Brain pericyte (primary cell): ENCODE data around the gene PIKFYVE.
"Not testable (repeated sequence)": the region's sequence is repeated elsewhere in the genome, so short reads cannot be mapped to it uniquely, and the experiment has no call there.

ENCODE experiments used
- DNase-seq: peaks from one replicate; pipeline ENCODE4 v3.0.0-alpha.2; 2012; ENCODE audit warnings: low read depth, low spot score

The PIKFYVE gene

DNA sequence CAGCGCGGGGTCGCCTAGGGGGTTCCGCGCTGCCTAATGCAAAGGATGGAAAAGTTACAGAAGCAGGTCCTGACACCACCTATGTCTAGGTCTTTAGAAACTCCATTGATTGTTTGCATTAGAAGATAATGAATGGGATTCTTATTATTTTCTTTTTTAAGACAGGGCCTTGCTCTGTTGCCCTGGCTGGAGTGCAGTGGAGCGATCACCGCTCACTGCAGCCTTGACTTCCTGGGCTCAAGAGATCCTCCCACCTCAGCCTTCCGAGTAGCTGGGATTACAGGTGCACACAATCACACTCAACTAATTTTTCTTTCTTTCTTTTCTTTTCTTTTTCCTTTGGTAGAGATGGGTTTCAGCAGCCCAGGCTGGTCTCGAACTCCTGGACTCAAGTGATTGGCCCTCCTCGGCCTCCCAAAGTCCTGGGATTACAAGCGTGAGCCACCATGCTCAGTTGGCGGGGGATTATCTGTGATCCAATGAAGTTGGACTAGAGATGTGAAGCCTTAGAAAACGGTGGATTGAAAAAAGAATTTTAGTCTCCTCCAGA is 10.4 kb upstream of the PIKFYVE start:
- no peak for DNase-seq

DNA sequence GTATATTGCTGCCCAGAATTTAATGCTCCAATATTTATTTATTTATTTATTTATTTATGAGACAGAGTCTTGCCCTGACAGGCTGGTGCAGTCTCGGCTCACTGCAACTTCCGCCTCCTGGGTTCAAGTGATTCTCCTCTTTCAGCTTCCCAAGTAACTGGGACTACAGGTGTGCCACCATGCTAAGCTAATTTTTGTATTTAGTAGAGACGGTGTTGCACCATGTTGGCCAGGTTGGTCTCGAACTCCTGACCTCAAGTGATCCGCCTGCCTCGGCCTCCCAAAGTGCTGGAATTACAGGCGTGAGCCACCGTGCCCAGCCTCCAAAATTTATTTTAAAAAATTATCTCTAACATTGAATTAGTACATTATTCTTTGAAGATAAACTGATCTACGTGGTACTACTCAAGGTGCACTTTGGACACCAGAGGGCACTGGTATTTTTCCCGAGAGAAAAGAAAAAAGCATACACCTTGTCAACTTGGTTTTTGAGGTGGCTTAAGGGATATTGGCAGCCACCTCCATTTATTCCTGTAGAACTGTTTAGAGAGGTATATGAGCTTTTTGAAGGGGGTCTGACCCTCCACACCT is 9.8 kb upstream of the PIKFYVE start:
- no peak for DNase-seq

- not testable (repeated sequence) for DNase-seq
Measured at GRCh38 chr2:208256849-208257813, 8.9 kb upstream of the PIKFYVE start.

- DNase-seq, result no peak
Measured at GRCh38 chr2:208265371-208265800, 669 bp upstream of the PIKFYVE start.

GRCh38 chr2:208266553-208266893 is 468 bp downstream of the PIKFYVE start:
- DNase-seq, result no peak

DNA sequence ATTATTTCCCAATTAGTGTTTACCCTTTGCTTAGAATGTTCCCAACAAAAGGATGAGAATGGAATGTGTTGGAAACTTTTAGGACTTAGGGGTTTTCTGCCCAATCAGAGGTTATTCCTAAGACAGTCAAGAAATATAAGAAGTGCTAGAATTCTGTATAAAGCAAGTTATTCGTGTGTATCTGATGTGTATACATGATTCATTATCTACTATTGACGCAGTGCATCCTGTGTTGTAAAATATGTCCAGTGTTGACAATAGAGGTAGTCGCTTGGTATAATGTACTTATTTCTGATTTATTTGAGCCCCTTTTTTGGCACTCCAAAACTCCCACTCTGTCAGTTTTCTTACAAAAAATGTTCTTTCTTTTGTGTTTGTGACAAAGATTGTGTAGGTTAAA is 881 bp downstream of the PIKFYVE start:
- no peak for DNase-seq

DNA sequence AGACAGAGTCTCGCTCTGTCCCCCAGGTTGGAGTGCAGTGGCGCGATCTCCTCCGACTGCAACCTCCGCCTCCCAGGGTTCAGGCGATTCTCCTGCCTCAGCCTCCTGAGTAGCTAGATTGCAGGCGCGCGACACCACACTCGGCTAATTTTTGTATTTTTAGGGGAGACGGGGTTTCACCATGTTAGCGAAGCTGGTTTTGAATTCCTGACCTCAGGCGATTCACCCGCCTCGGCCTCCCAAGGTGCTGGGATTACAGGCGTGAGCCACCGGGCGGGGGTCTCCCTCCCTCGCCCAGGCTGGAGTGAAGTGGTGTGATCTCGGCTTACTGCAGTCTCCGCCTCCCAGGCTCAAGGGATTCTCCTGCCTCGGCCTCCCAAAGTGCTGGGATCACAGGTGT is 1.5 kb downstream of the PIKFYVE start:
- not testable (repeated sequence) for DNase-seq

GRCh38 chr2:208268156-208268952 is 2.3 kb downstream of the PIKFYVE start:
- no peak for DNase-seq

- no peak for DNase-seq
Measured at GRCh38 chr2:208269091-208269490, 3.0 kb downstream of the PIKFYVE start.

- no peak for DNase-seq
Measured at GRCh38 chr2:208274748-208275147, 8.7 kb downstream of the PIKFYVE start.

DNA sequence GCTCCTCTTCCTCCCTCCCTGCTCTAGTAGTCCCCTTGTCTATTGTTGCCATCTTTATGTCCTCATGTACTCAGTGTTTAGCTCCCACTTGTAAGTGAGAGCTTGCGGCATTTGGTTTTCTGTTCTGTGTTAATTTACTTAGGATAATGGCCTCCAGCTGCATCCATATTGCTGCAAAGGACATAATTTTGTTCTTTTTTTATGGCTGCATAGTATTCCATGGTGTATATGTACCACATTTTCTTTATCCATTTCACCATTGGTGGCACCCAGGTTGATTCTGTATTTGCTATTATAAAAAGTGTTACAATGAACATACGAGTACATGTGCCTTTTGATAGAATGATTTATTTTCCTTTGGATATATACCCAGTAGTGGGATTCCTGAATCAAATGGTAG is 12.5 kb downstream of the PIKFYVE start:
- DNase-seq, result no peak

DNA sequence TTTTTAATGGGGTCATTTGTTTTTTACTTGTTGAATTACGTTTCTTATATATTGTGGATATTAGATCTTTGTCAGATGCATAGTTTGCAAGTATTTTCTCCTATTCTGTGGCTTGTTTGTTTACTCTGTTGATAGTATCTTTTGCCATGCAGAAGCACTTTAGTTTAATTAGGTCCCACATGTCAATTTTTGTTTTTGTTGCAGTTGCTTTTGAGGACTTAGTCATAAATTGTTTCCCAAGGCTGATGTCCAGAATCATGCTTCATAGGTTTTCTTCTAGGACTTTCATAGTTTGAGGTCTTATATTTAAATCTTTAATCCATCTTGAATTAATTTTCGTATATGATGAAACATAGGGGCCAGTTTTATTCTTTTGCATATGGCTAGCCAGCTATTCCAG is 13.2 kb downstream of the PIKFYVE start:
- no peak for DNase-seq

GRCh38 chr2:208280234-208280633 is 14.2 kb downstream of the PIKFYVE start:
- no peak for DNase-seq

- DNase-seq, result no peak
Measured at GRCh38 chr2:208280933-208281332, 14.9 kb downstream of the PIKFYVE start.

DNA sequence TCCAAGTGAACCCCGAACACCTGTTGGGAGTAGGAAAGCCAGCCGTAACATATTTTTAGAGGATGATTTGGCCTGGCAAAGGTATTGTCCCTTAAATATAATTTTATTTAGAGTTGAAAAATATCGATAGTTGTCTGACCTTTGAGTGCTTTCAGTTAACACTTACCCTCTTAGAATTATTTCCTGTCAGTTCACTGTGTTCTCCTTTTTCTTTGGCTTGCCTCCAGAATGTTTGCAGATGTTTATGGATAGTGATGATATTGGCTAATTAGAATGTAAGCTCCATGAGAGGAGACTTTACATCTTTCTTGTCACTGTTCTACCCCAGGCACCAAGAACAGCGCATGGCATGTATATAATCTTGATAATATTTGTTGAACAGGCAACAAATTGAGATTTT is 19.8 kb downstream of the PIKFYVE start:
- no peak for DNase-seq

DNA sequence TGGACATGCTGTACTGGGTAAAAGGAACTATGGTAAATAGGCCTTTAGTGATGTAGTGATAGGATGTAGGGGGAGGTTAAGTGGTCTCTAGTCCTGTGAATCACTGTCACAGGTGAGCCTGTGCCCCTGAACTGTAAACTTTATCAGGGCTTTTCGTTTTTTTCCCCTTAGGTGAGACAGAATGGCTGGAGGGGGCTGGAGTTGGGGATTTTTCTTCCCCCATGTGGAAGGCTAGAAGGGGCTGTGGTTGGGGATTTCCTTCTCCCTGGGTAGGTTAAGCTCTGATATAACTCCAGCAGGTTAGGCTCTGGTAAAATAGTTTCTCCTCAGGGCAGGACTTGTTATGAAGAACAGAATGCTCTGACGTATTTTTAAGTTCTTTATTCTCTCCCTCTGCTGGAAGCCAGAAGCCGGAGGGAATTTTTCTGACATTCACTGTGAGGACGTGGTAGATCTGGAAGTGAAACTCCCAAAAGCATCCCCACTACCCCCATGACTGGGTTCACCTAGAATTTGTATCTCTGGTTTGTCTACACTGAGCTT is 28.5 kb downstream of the PIKFYVE start:
- DNase-seq, result no peak

GRCh38 chr2:208295834-208296233 is 29.8 kb downstream of the PIKFYVE start:
- no peak for DNase-seq

GRCh38 chr2:208296610-208297009 is 30.6 kb downstream of the PIKFYVE start:
- DNase-seq, result no peak

- DNase-seq, result no peak
Measured at GRCh38 chr2:208297961-208298360, 31.9 kb downstream of the PIKFYVE start.

DNA sequence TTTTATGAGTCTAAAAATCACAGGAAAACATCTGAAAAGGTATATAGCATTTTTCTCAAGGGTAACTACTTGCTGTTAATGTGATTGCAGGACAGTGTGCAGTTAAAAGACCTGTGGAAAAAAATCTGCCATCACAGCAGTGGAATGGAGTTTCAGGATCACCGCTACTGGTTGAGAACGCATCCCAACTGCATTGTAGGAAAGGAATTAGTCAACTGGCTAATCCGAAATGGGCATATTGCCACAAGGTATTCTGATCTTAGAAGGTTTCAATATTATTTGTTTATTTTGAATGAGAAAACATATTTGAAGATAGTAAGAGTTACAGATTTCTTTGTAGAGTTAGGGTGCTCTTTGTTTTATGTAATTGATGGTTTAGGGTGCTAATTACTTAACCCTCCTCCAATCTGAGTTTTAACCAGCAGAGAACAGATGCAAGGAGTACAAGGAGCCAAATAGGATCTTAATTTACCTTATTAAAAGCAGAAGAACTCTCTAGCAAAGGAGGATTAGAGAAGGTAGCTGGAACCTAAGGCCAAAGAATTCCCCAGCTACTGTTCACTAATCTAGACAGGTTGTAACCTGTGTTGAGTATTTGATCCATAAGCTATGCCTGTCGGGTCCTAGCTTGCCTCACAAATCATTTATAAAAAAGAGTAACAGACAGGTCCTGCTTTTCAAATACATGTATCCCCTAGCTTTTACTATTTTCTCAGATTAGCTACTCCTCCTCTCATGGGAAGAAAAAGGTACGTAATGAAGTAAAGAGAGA is 35.0 kb downstream of the PIKFYVE start:
- no peak for DNase-seq

DNA sequence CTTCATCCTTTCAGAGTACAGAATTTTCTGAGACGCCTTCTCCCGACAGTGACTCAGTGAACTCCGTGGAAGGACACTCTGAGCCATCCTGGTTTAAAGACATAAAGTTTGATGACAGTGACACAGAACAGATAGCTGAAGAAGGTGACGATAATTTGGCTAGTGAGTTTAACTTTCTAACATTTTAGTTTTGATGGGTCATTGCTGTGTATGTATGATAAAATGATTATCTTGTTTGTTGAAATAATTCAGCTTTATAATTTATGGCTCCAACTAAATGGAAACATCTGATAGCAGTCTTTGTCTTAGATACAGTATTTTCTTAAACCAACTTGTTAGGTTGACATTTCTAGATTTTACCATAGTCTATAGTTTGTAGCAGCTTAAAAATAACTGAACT is 38.1 kb downstream of the PIKFYVE start:
- DNase-seq, result no peak
